Esophagus squamous epithelium (tissue), 5 donors: Measurements from ENCODE around the gene OTOS. TPM values are rescaled to one million over a fixed set of nuclear protein-coding genes. Genes with fewer than 3 reads are reported as not detected.

Source experiments
- DNase-seq: peaks from one replicate; lab custom pipeline; 2025; lab: John Stamatoyannopoulos, UW
- H3K27ac ChIP-seq, 4 donors: fragments of 200-600 bp; sonication (generic); one replicate each; pipeline ENCODE4 v1.5.1; 2016 to 2019; ENCODE audit warnings: mild to moderate bottlenecking in 1 of 4
- H3K27me3 ChIP-seq, 4 donors: fragments of 200-600 bp; sonication (generic); 1 replicate in 3 of 4; 2 replicates in 1 of 4; pipeline versions ENCODE4 v1.5.1 to v1.6.0; 2017 to 2021; ENCODE audit warnings: antibody characterized with exemption in 1 of 4
- H3K36me3 ChIP-seq, 3 donors: fragments of 200-600 bp; sonication (generic); one replicate each; pipeline ENCODE4 v1.5.1; 2016 to 2019
- H3K4me1 ChIP-seq, 3 donors: fragments of 200-600 bp; sonication (generic); one replicate each; pipeline ENCODE4 v1.5.1; 2017 to 2019
- H3K4me3 ChIP-seq, 4 donors: fragments of 200-600 bp; sonication (generic); 1 replicate in 3 of 4; 2 replicates in 1 of 4; pipeline ENCODE4 v1.5.1; 2016 to 2019; ENCODE audit warnings: mild to moderate bottlenecking in 2 of 4, moderate library complexity in 1 of 4
- H3K9me3 ChIP-seq, 3 donors: fragments of 200-600 bp; sonication (generic); one replicate each; pipeline ENCODE4 v1.5.1; 2016 to 2019
- CTCF ChIP-seq, 6 experiments: fragments of 450-650 bp in 4 of 6; fragments of 200-600 bp in 2 of 6; sonication (generic) in 2 of 6; IDR thresholded peaks; one replicate each; pipeline ENCODE4 v1.5.1; 2016 to 2019; ENCODE audit warnings: antibody characterized with exemption in 6 of 6, mild to moderate bottlenecking in 4 of 6, moderate library complexity in 4 of 6
- POLR2A ChIP-seq, 4 donors: fragments of 450-650 bp; IDR thresholded peaks; one replicate each; pipeline ENCODE4 v1.6.1; 2017; ENCODE audit warnings: antibody characterized with exemption in 4 of 4, mild to moderate bottlenecking in 4 of 4, moderate library complexity in 3 of 4
- WGBS, 2 donors: methylation state at CpG; one replicate each; pipeline ENCODE4 v1.1.5; 2018; 5-methylcytosine and 5-hydroxymethylcytosine counted together
- intact Hi-C: fragments of 100-400 bp; cut with DNase I; formaldehyde crosslinking; loops from one replicate; pipeline ENCODE4 v1.15.0; 2022
- total RNA-seq, 4 donors: library from RNA; depleted of rRNA; stranded (reverse); fragments of >200 nt; gene quantifications; one replicate each; pipeline ENCODE4 v1.1.0, GENCODE V29; 2016
- donor health status: DM: yes; HTN: yes; CAD: no.

Gene OTOS
- total RNA-seq, 4 donors from 2014 or later, result not detected

- TF ChIP-seq POLR2A (IDR thresholded peaks at IDR 0.05), result no peak
- no peak for TF ChIP-seq CTCF (IDR thresholded peaks at IDR 0.05)
- Histone ChIP-seq H3K4me3 (no peak overlapping the region), H3K4me1 (no peaks in the 10 kb centered on the region), H3K36me3 (no peaks in the 10 kb centered on the region), H3K27me3 (peaks cover 0 to 39% (median 0%) of the 10 kb centered on the region in 4 donors), H3K9me3 (no peaks in the 10 kb centered on the region), H3K27ac (no peak overlapping the region)
- intact Hi-C loops, result no loop called here
- no peak for DNase-seq
- 85 to 87% methylated on average over 15 to 16 of the region's 21 CpGs for WGBS, 2 donors
These were observed 18.9 kb upstream of the OTOS start for GRCh38 chr2:240159251-240159839.

GRCh38 chr2:240157147-240157470, 16.7 kb upstream of the OTOS start:
- no peak overlapping the region for H3K27ac ChIP-seq
- peaks cover 0 to 44% (median 0%) of the 10 kb centered on the region in 4 donors for H3K27me3 ChIP-seq
- H3K9me3 ChIP-seq, result no peaks in the 10 kb centered on the region
- no peaks in the 10 kb centered on the region for H3K4me1 ChIP-seq
- H3K4me3 ChIP-seq, result no peak overlapping the region
- no peak for TF ChIP-seq CTCF (IDR thresholded peaks at IDR 0.05)
- no peak for TF ChIP-seq POLR2A (IDR thresholded peaks at IDR 0.05)
- WGBS, 2 donors, result 79 to 95% methylated on average over 3 to 4 of the region's 5 CpGs
- DNase-seq, result no peak
- intact Hi-C loops, result no loop called here
- H3K36me3 ChIP-seq, result no peaks in the 10 kb centered on the region

- Histone ChIP-seq H3K9me3 (no peaks in the 10 kb centered on the region), H3K36me3 (no peaks in the 10 kb centered on the region), H3K27me3 (peaks cover 0 to 45% (median 0%) of the 10 kb centered on the region in 4 donors), H3K4me3 (no peak overlapping the region), H3K4me1 (no peaks in the 10 kb centered on the region), H3K27ac (no peak overlapping the region)
- intact Hi-C loops, result no loop called here
- DNase-seq, result no peak
- TF ChIP-seq CTCF (IDR thresholded peaks at IDR 0.05) (no peak), POLR2A (IDR thresholded peaks at IDR 0.05) (no peak)
- WGBS, 2 donors, result 83 to 85% methylated on average over 18 to 29 of the region's 29 CpGs
These were observed 16.1 kb upstream of the OTOS start for GRCh38 chr2:240156435-240157146.

DNA sequence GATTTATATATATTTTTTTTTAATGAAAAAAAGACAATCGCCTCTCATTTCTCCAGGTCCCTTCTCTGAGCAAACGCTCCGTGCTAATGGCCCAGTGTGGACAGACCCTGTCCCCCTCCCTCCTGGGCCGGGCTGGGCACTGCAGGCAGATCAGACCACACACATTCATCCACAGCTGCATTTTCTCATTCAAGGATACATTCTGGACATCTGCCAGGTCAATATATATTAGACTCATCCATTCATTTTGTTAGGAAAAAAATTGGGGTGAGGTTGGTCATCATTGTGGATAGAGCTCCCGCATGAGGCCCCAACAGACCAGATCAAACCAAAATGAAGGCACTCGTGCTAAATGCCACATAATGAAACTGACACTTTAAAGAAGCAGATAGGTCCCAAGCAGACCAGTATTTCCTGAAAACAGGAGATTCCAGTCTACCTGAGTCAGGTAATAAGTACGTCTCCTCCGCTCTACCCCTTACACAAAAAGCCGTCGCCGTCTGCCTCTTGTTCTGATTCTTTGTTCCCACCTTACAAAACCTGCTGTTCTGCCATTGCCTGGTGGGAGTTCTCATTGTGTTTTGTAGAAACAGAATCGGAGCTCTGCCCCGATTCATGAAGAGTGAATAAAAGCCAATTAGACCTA, 15.4 kb upstream of the OTOS start:
- Histone ChIP-seq H3K9me3 (no peaks in the 10 kb centered on the region), H3K4me1 (no peaks in the 10 kb centered on the region), H3K4me3 (no peak overlapping the region), H3K36me3 (no peaks in the 10 kb centered on the region), H3K27ac (no peak overlapping the region), H3K27me3 (peaks cover 0 to 45% (median 0%) of the 10 kb centered on the region in 4 donors)
- intact Hi-C loops, result no loop called here
- 63 to 78% methylated on average over 10 to 12 of the region's 13 CpGs for WGBS, 2 donors
- DNase-seq, result no peak
- TF ChIP-seq CTCF (IDR thresholded peaks at IDR 0.05), result no peak
- no peak for TF ChIP-seq POLR2A (IDR thresholded peaks at IDR 0.05)
